Keratinocyte (primary cell): ENCODE data around the gene AEBP1.
A peak's percentile ranks its signal among the peaks of the same experiment; 100 is the strongest.

Source experiments
- CTCF ChIP-seq, 3 experiments: IDR thresholded peaks in 1 of 3; conservative IDR thresholded peaks in 1 of 3; optimal IDR thresholded peaks in 1 of 3; 2 replicates in 2 of 3; 3 replicates in 1 of 3; pipeline versions ENCODE3 to v1.5.1; 2011; ENCODE audit warnings: low read length in 3 of 3, mild to moderate bottlenecking in 3 of 3, moderate library complexity in 2 of 3, control low read depth in 1 of 3, inconsistent platforms in 1 of 3; ENCODE audit not compliant: insufficient read depth in 2 of 3; ENCODE audit errors: extremely low read depth in 1 of 3
- EZH2 ChIP-seq: IDR thresholded peaks from one replicate; pipeline ENCODE4 v1.6.1; 2012; ENCODE audit warnings: inconsistent platforms, mild to moderate bottlenecking, low read length, moderate library complexity

DNA sequence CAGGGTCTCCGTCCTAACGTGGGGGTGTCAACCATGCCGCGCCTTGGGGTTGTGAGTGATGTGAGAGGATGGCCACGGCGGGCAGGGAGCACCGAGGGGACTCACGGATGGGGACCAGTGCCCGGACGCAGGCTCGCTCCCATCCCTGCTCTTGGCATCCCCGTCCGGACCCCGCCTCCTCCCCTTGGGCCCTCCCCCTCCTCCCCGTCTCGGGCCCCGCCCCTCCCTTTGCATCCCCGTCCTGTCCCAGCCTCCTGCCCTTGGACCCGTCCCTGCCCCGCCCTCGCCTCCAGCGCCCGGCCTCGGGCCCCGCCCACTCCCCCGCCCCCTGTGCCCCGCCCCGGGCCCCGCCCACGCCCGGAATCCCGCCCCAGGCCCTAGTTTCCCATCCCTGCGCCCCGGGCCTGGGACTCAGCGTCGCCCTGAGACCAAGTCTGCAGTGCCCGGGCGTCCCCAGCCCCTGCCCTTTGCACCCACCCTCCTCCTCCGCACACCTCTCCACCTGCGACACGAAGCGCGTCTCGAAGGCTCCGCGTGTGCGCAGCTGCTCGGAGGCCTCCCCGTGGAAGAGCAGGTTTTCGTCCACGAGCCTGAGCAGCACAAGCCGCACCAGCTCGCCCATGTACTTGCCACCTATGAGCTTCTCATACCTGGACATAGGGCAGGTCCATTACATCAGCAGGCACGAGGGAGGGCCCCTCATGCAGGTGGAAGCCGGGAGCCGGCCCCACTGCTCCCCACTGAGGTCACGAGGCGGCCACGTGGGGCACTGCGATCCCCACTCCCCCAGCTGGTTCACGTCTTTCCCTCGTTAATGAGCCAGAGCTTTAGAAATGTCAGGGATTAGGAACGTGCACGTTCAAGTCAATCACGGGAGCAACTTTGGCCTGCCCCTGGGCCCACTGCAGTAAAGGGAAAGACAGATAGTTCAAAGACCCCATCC, 42.1 kb downstream of the AEBP1 start:
- TF ChIP-seq CTCF (optimal IDR thresholded peaks at IDR 0.05 in 1 of 3, IDR thresholded peaks at IDR 0.05 in 1 of 3, conservative IDR thresholded peaks at IDR 0.05 in 1 of 3; ENCODE audit: extremely low read depth in 1 of 3, insufficient read depth in 2 of 3, low read length in 3 of 3) (no peak), EZH2 (peak; percentile 17)
